H9 (cell line): ENCODE measurements around the gene LAMA3. TPM values are rescaled to one million over a fixed set of nuclear protein-coding genes. Genes with fewer than 3 reads are reported as not detected.

Source experiments
- DNase-seq: peaks from one replicate; pipeline ENCODE4 v3.0.0-alpha.2; 2017
- H2AFZ ChIP-seq: one replicate; pipeline ENCODE4 v1.6.1; 2013; ENCODE audit warnings: mild to moderate bottlenecking, low read length, control low read depth, moderate library complexity
- H2AK5ac ChIP-seq: 2 replicates; pipeline ENCODE4 v1.6.1; 2013; ENCODE audit warnings: low read length, control low read depth, mixed read lengths; ENCODE audit not compliant: insufficient read length
- H2BK120ac ChIP-seq: one replicate; pipeline ENCODE4 v1.6.1; 2013; ENCODE audit warnings: low read depth, mild to moderate bottlenecking, low read length, control low read depth, inconsistent platforms; ENCODE audit not compliant: poor library complexity, severe bottlenecking
- H2BK12ac ChIP-seq: 2 replicates; pipeline ENCODE4 v1.6.1; 2013; ENCODE audit warnings: low read length, control low read depth, mixed read lengths, low read depth; ENCODE audit not compliant: insufficient read length
- H2BK15ac ChIP-seq: 2 replicates; pipeline ENCODE4 v1.6.1; 2013; ENCODE audit warnings: low read depth, low read length, control low read depth
- H2BK20ac ChIP-seq: one replicate; pipeline ENCODE4 v1.6.1; 2013; ENCODE audit warnings: low read depth, mild to moderate bottlenecking, low read length, control low read depth, inconsistent platforms; ENCODE audit not compliant: poor library complexity, severe bottlenecking
- H2BK5ac ChIP-seq: 2 replicates; pipeline ENCODE4 v1.6.1; 2013; ENCODE audit warnings: low read length, control low read depth, mixed read lengths; ENCODE audit not compliant: insufficient read length
- H3K14ac ChIP-seq: 2 replicates; pipeline ENCODE4 v1.6.1; 2013; ENCODE audit warnings: low read length, control low read depth; ENCODE audit not compliant: insufficient read depth
- H3K18ac ChIP-seq: 2 replicates; pipeline ENCODE4 v1.6.1; 2013; ENCODE audit warnings: low read depth, mild to moderate bottlenecking, mixed read lengths, low read length, control low read depth; ENCODE audit not compliant: insufficient read length
- H3K23ac ChIP-seq: 2 replicates; pipeline ENCODE4 v1.6.1; 2013; ENCODE audit warnings: low read length, control low read depth, mixed read lengths, low read depth; ENCODE audit not compliant: insufficient read length
- H3K23me2 ChIP-seq: 2 replicates; pipeline ENCODE4 v1.6.1; 2013; ENCODE audit warnings: low read depth, mild to moderate bottlenecking, mixed read lengths, low read length, control low read depth; ENCODE audit not compliant: insufficient read length, poor library complexity, severe bottlenecking
- H3K27ac ChIP-seq: 2 replicates; pipeline ENCODE4 v1.5.1; 2013; ENCODE audit warnings: low read length, control low read depth, mixed read lengths, low read depth; ENCODE audit not compliant: insufficient read length
- H3K27me3 ChIP-seq: 2 replicates; pipeline ENCODE4 v1.6.1; 2013; ENCODE audit warnings: low read length, control low read depth, inconsistent platforms; ENCODE audit not compliant: insufficient read depth
- H3K4ac ChIP-seq: 2 replicates; pipeline ENCODE4 v1.6.1; 2013; ENCODE audit warnings: low read depth, mild to moderate bottlenecking, control low read depth, inconsistent platforms, low read length, moderate library complexity
- H3K4me1 ChIP-seq: 2 replicates; pipeline ENCODE4 v1.6.1; 2013; ENCODE audit warnings: low read length, control low read depth, inconsistent platforms; ENCODE audit not compliant: insufficient read depth
- H3K4me2 ChIP-seq: 2 replicates; pipeline ENCODE4 v1.6.1; 2013; ENCODE audit warnings: low read length, control low read depth, mixed read lengths; ENCODE audit not compliant: insufficient read length, insufficient read depth
- H3K56ac ChIP-seq: 2 replicates; pipeline ENCODE4 v1.6.1; 2013; ENCODE audit warnings: low read depth, mild to moderate bottlenecking, mixed read lengths, low read length, control low read depth; ENCODE audit not compliant: insufficient read length
- H3K79me1 ChIP-seq: 2 replicates; pipeline ENCODE4 v1.6.1; 2013; ENCODE audit warnings: low read depth, mild to moderate bottlenecking, moderate library complexity, low read length, control low read depth, inconsistent platforms; ENCODE audit not compliant: insufficient read depth, poor library complexity, severe bottlenecking
- H3K79me2 ChIP-seq: 2 replicates; pipeline ENCODE4 v1.6.1; 2013; ENCODE audit warnings: low read length, control low read depth, inconsistent platforms; ENCODE audit not compliant: insufficient read depth
- H3K9ac ChIP-seq: 2 replicates; pipeline ENCODE4 v1.6.1; 2013; ENCODE audit warnings: low read length, control low read depth, mixed read lengths; ENCODE audit not compliant: insufficient read length; ENCODE audit errors: extremely low read depth
- H3K9me3 ChIP-seq: one replicate; pipeline ENCODE4 v1.6.1; 2013; ENCODE audit warnings: low read depth, low read length, inconsistent platforms; ENCODE audit not compliant: control insufficient read depth
- H3T11ph ChIP-seq: one replicate; pipeline ENCODE4 v1.6.1; 2013; ENCODE audit warnings: mild to moderate bottlenecking, low read length, control low read depth, inconsistent platforms
- H4K20me1 ChIP-seq: one replicate; pipeline ENCODE4 v1.6.1; 2013; ENCODE audit not compliant: control insufficient read depth, insufficient read length, insufficient read depth
- H4K5ac ChIP-seq: 2 replicates; pipeline ENCODE4 v1.6.1; 2013; ENCODE audit warnings: low read depth, mild to moderate bottlenecking, mixed read lengths, low read length, control low read depth; ENCODE audit not compliant: insufficient read length
- H4K8ac ChIP-seq: replicated peaks from 2 replicates; pipeline ENCODE4 v1.6.1; 2013; ENCODE audit warnings: low read length, control low read depth, mixed read lengths, low read depth; ENCODE audit not compliant: insufficient read length
- H4K91ac ChIP-seq: 2 replicates; pipeline ENCODE4 v1.6.1; 2013; ENCODE audit warnings: low read depth, mild to moderate bottlenecking, moderate library complexity, mixed read lengths, low read length, control low read depth; ENCODE audit not compliant: insufficient read length
- H3K27ac Mint-ChIP-seq, 3 experiments: 2 replicates in 2 of 3; 3 replicates in 1 of 3; pipeline ENCODE4 v1.8.0; 2020 to 2021; ENCODE audit warnings: mixed read lengths in 3 of 3, mild to moderate bottlenecking in 1 of 3, moderate library complexity in 1 of 3
- H3K27me3 Mint-ChIP-seq: 2 replicates; pipeline ENCODE4 v1.8.0; 2021; ENCODE audit warnings: low read depth, mild to moderate bottlenecking, moderate library complexity, mixed read lengths
- H3K36me3 Mint-ChIP-seq, 3 experiments: 2 replicates in 2 of 3; 3 replicates in 1 of 3; pipeline ENCODE4 v1.8.0; 2020 to 2021; ENCODE audit warnings: low read depth in 3 of 3, mixed read lengths in 3 of 3; ENCODE audit not compliant: insufficient read depth in 1 of 3
- H3K4me1 Mint-ChIP-seq, 2 experiments: 2 replicates each; pipeline ENCODE4 v1.8.0; 2020; ENCODE audit warnings: mixed read lengths in 2 of 2
- H3K4me3 Mint-ChIP-seq, 2 experiments: 2 replicates in 1 of 2; 3 replicates in 1 of 2; pipeline ENCODE4 v1.8.0; 2020 to 2021; ENCODE audit warnings: mild to moderate bottlenecking in 2 of 2, mixed read lengths in 2 of 2, moderate library complexity in 1 of 2
- H3K9me3 Mint-ChIP-seq, 2 experiments: 2 replicates in 1 of 2; 3 replicates in 1 of 2; pipeline ENCODE4 v1.8.0; 2020; ENCODE audit warnings: mild to moderate bottlenecking in 2 of 2, mixed read lengths in 2 of 2, moderate library complexity in 1 of 2
- CTCF ChIP-seq: fragments of 200-600 bp; sonication (generic); conservative IDR thresholded peaks from 3 replicates; pipeline ENCODE4 v1.8.0; 2021; ENCODE audit warnings: antibody characterized with exemption, mild to moderate bottlenecking
- whole genome bisulfite sequencing: extraction: QIAGEN DNeasy Blood & Tissue Kit; methylation state at CpG from one replicate; pipeline ENCODE4 v1.1.7; 2013; ENCODE audit warnings: missing lambda C conversion rate, low lambda C conversion rate, mixed read lengths; ENCODE audit not compliant: insufficient read length; ENCODE audit errors: extremely low coverage; 5-methylcytosine and 5-hydroxymethylcytosine counted together
- total RNA-seq: library from RNA; stranded (reverse); gene quantifications from 2 replicates; pipeline ENCODE4 v1.2.1, GENCODE V29; 2021

The LAMA3 gene
- total RNA-seq, 1 experiment from 2014 or later = 0.33 TPM

GRCh38 chr18:23908827-23909226 is 219.6 kb downstream of the LAMA3 start:
- Histone ChIP-seq H3K23ac (no peak overlapping the region), H2AK5ac (no peak overlapping the region), H2AFZ (no peak overlapping the region), H3K14ac (no peak overlapping the region), H3K79me1 (no peaks in the 10 kb centered on the region), H3K4me1 (no peaks in the 10 kb centered on the region), H3K9ac (no peak overlapping the region), H3K23me2 (no peaks in the 10 kb centered on the region), H3K79me2 (no peaks in the 10 kb centered on the region), H2BK5ac (no peak overlapping the region), H2BK12ac (no peak overlapping the region), H3K27me3 (no peaks in the 10 kb centered on the region), H3K56ac (no peak overlapping the region), H2BK120ac (no peak overlapping the region), H3T11ph (no peak overlapping the region), H4K91ac (no peak overlapping the region), H3K9me3 (no peaks in the 10 kb centered on the region), H3K18ac (no peak overlapping the region), H3K4ac (no peak overlapping the region), H4K8ac (no peak overlapping the region), H3K27ac (no peak overlapping the region), H4K5ac (no peak overlapping the region), H4K20me1 (no peaks in the 10 kb centered on the region), H3K4me2 (no peak overlapping the region), H2BK20ac (no peak overlapping the region), H2BK15ac (no peak overlapping the region)
- Mint-ChIP-seq H3K36me3 (no peaks in the 10 kb centered on the region), H3K27me3 (no peaks in the 10 kb centered on the region), H3K4me1 (no peaks in the 10 kb centered on the region), H3K27ac (no peak overlapping the region), H3K4me3 (no peak overlapping the region), H3K9me3 (no peaks in the 10 kb centered on the region)
- DNase-seq = no peak
- no CpG with 5 or more reads among the region's 3 CpGs for WGBS
- TF ChIP-seq CTCF = no peak
